Esophagus squamous epithelium (tissue), 4 donors: Measurements from ENCODE around the gene SLC7A6.

Experiments used
- CTCF ChIP-seq, 6 experiments: fragments of 450-650 bp in 4 of 6; fragments of 200-600 bp in 2 of 6; sonication (generic) in 2 of 6; IDR thresholded peaks; one replicate each; pipeline ENCODE4 v1.5.1; 2016 to 2019; ENCODE audit warnings: antibody characterized with exemption in 6 of 6, mild to moderate bottlenecking in 4 of 6, moderate library complexity in 4 of 6
- POLR2A ChIP-seq, 4 donors: fragments of 450-650 bp; IDR thresholded peaks; one replicate each; pipeline ENCODE4 v1.6.1; 2017; ENCODE audit warnings: antibody characterized with exemption in 4 of 4, mild to moderate bottlenecking in 4 of 4, moderate library complexity in 3 of 4

- no peak for TF ChIP-seq CTCF (IDR thresholded peaks at IDR 0.05)
- no peak for TF ChIP-seq POLR2A (IDR thresholded peaks at IDR 0.05)
Observed at GRCh38 chr16:68217506-68217905, 46.8 kb upstream of the SLC7A6 start.
